HepG2 (cell line): ENCODE data around the gene TMEM184B.

ENCODE experiments used
- EHMT2 ChIP-seq: fragments of 200-600 bp; sonication (generic); IDR thresholded peaks from 2 replicates; pipeline ENCODE4 v1.7.0; 2017; ENCODE audit warnings: antibody characterized with exemption, low read depth, low read length, borderline replicate concordance
- IRF9 ChIP-seq: sonication (generic); formaldehyde crosslinking; IDR thresholded peaks from 2 replicates; pipeline ENCODE4 v1.8.0; 2022; ENCODE audit warnings: missing genetic modification reagents, mild to moderate bottlenecking, borderline replicate concordance
- NR3C1 ChIP-seq: sonication (generic); formaldehyde crosslinking; IDR thresholded peaks from 2 replicates; pipeline ENCODE4 v1.4.0; 2020; ENCODE audit warnings: missing genetic modification reagents

GRCh38 chr22:38215156-38216038 lies 57.4 kb downstream of the TMEM184B start:
- no peak for TF ChIP-seq NR3C1 (CRISPR knock-in tag)
- no peak for TF ChIP-seq IRF9 (CRISPR knock-in tag)
- no peak for TF ChIP-seq EHMT2
